Sigmoid colon (tissue), 7 donors: Measurements from ENCODE around the gene ACOT2. TPM values are rescaled to one million over a fixed set of nuclear protein-coding genes. Genes with fewer than 3 reads are reported as not detected.
A peak's percentile ranks its signal among the peaks of the same experiment; 100 is the strongest.

Experiments
- DNase-seq: peaks from one replicate; pipeline ENCODE4 v3.0.0-alpha.2; 2019
- H3K27ac ChIP-seq, 4 donors: fragments of 200-600 bp; sonication (generic); one replicate each; pipeline ENCODE4 v1.5.1; 2016 to 2019; ENCODE audit warnings: mild to moderate bottlenecking in 1 of 4
- H3K27me3 ChIP-seq, 3 donors: fragments of 200-600 bp; sonication (generic); one replicate each; pipeline ENCODE4 v1.5.1; 2019; ENCODE audit warnings: mild to moderate bottlenecking in 1 of 3
- H3K36me3 ChIP-seq, 4 donors: fragments of 200-600 bp; sonication (generic); one replicate each; pipeline ENCODE4 v1.5.1; 2016 to 2019
- H3K4me1 ChIP-seq, 4 donors: fragments of 200-600 bp; sonication (generic); one replicate each; pipeline ENCODE4 v1.5.1; 2017 to 2019
- H3K4me3 ChIP-seq, 4 donors: fragments of 200-600 bp; sonication (generic); one replicate each; pipeline ENCODE4 v1.5.1; 2017 to 2019; ENCODE audit warnings: mild to moderate bottlenecking in 2 of 4, moderate library complexity in 1 of 4
- H3K9me3 ChIP-seq, 4 donors: fragments of 200-600 bp in 3 of 4; sonication (generic) in 3 of 4; one replicate each; pipeline versions ENCODE4 v1.5.1 to v1.6.1; 2013 to 2019
- EP300 ChIP-seq, 4 donors: sonication (generic); formaldehyde crosslinking; IDR thresholded peaks; one replicate each; pipeline ENCODE4 v1.6.1; 2017; ENCODE audit warnings: antibody characterized with exemption in 4 of 4
- POLR2A ChIP-seq, 2 donors: fragments of 450-650 bp; IDR thresholded peaks; one replicate each; pipeline ENCODE4 v1.6.1; 2016; ENCODE audit warnings: antibody characterized with exemption in 2 of 2, mild to moderate bottlenecking in 2 of 2, moderate library complexity in 2 of 2
- POLR2AphosphoS5 ChIP-seq, 4 donors: sonication (generic); formaldehyde crosslinking; IDR thresholded peaks; one replicate each; pipeline ENCODE4 v1.6.1; 2017; ENCODE audit warnings: antibody characterized with exemption in 4 of 4
- WGBS, 2 donors: extraction: QIAGEN DNeasy Blood & Tissue Kit; methylation state at CpG; one replicate each; pipeline ENCODE4 v1.1.7; 2013; 5-methylcytosine and 5-hydroxymethylcytosine counted together
- intact Hi-C: fragments of 100-400 bp; cut with DNase I; formaldehyde crosslinking; loops from one replicate; pipeline ENCODE4 v1.15.1; 2023
- polyA plus RNA-seq, 3 donors: library from polyadenylated mRNA; stranded (reverse); fragments of 200-250 nt; gene quantifications; one replicate each; pipeline ENCODE4 v1.2.3, GENCODE V29; 2013
- total RNA-seq, 4 donors: library from RNA; depleted of rRNA; stranded (reverse); fragments of >200 nt; gene quantifications; one replicate each; pipeline ENCODE4 v1.1.0, GENCODE V29; 2016
- TF ChIP-seq, protein P1 (sequence below), 4 experiments: fragments of 450-650 bp in 3 of 4; fragments of 200-600 bp in 1 of 4; IDR thresholded peaks; one replicate each; pipeline ENCODE4 v1.5.1; 2016 to 2019; ENCODE audit warnings: antibody characterized with exemption in 4 of 4, mild to moderate bottlenecking in 3 of 4, moderate library complexity in 2 of 4
- donor health status: healthy with polysubstance abuse.
- donor health status: Bipolar disorder and iron deficiency.
- donor health status: healthy.

Gene ACOT2
- total and polyA plus RNA-seq, 7 donors: 19.2 to 125 (median 44.7) TPM

DNA sequence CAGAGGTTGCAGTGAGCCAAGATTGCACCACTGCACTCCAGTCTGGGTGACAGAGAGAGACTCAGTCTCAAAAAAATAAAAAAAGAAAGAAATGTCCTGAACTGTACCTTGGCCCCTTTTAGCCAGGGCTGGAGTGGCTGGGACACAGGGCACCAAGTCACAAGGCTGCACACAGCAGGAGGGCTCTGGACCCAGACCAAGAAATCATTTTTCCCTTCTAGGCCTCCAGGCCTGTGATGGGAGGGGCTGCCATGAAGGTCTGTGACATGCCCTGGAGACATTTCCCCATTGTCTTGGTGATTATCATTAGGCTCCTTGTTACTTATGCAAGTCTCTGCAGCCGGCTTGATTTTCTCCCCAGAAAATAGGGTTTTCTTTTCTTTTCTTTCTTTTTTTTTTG lies 38.2 kb downstream of the ACOT2 start:
- Histone ChIP-seq H3K9me3 (no peaks in the 10 kb centered on the region), H3K36me3 (no peaks in the 10 kb centered on the region), H3K4me3 (no peak overlapping the region), H3K27ac (no peak overlapping the region), H3K4me1 (peaks cover 0 to 5% (median 0%) of the 10 kb centered on the region in 4 donors), H3K27me3 (no peaks in the 10 kb centered on the region)
- DNase-seq: no peak
- TF ChIP-seq POLR2AphosphoS5 (IDR thresholded peaks at IDR 0.05): no peak
- TF ChIP-seq, protein P1, sequence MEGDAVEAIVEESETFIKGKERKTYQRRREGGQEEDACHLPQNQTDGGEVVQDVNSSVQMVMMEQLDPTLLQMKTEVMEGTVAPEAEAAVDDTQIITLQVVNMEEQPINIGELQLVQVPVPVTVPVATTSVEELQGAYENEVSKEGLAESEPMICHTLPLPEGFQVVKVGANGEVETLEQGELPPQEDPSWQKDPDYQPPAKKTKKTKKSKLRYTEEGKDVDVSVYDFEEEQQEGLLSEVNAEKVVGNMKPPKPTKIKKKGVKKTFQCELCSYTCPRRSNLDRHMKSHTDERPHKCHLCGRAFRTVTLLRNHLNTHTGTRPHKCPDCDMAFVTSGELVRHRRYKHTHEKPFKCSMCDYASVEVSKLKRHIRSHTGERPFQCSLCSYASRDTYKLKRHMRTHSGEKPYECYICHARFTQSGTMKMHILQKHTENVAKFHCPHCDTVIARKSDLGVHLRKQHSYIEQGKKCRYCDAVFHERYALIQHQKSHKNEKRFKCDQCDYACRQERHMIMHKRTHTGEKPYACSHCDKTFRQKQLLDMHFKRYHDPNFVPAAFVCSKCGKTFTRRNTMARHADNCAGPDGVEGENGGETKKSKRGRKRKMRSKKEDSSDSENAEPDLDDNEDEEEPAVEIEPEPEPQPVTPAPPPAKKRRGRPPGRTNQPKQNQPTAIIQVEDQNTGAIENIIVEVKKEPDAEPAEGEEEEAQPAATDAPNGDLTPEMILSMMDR (IDR thresholded peaks at IDR 0.05): no peak
- TF ChIP-seq EP300 (IDR thresholded peaks at IDR 0.05): no peak
- no peak for TF ChIP-seq POLR2A (IDR thresholded peaks at IDR 0.05)
- intact Hi-C loops: no loop called here
- 95 to 98% methylated on average over 1 of the region's 1 CpG for WGBS, 2 donors

DNA sequence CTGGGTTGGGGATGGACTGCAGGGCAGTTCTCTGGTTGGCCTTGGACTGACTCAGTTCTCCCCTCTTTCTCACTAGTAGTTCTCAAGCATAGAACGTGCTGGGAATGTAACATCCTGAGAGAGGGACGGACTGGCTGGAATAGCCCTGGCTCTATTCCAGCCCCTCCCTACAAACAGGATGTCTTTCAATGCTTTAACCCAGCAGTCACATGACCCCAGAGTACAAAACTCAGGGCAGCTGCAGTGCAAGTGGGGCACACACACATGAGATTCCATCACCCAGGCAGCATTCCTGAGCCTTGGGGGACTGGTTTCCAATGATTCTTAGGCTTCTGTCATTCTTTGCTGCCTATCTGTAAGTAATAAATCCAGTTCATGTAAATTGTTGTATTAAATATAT lies 41.7 kb downstream of the ACOT2 start:
- intact Hi-C loops: no loop called here
- no peak overlapping the region for H3K4me3 ChIP-seq
- H3K4me1 ChIP-seq: peaks cover 0 to 11% (median 3%) of the 10 kb centered on the region in 4 donors
- H3K27ac ChIP-seq: no peak overlapping the region
- 13 to 67% methylated on average over 2 of the region's 2 CpGs for WGBS, 2 donors
- H3K36me3 ChIP-seq: no peaks in the 10 kb centered on the region
- DNase-seq: no peak
- no peak for TF ChIP-seq EP300 (IDR thresholded peaks at IDR 0.05)
- TF ChIP-seq, protein P1 (IDR thresholded peaks at IDR 0.05): no peak
- no peak for TF ChIP-seq POLR2AphosphoS5 (IDR thresholded peaks at IDR 0.05)
- TF ChIP-seq POLR2A (IDR thresholded peaks at IDR 0.05): no peak
- no peaks in the 10 kb centered on the region for H3K9me3 ChIP-seq
- H3K27me3 ChIP-seq: no peaks in the 10 kb centered on the region

DNA sequence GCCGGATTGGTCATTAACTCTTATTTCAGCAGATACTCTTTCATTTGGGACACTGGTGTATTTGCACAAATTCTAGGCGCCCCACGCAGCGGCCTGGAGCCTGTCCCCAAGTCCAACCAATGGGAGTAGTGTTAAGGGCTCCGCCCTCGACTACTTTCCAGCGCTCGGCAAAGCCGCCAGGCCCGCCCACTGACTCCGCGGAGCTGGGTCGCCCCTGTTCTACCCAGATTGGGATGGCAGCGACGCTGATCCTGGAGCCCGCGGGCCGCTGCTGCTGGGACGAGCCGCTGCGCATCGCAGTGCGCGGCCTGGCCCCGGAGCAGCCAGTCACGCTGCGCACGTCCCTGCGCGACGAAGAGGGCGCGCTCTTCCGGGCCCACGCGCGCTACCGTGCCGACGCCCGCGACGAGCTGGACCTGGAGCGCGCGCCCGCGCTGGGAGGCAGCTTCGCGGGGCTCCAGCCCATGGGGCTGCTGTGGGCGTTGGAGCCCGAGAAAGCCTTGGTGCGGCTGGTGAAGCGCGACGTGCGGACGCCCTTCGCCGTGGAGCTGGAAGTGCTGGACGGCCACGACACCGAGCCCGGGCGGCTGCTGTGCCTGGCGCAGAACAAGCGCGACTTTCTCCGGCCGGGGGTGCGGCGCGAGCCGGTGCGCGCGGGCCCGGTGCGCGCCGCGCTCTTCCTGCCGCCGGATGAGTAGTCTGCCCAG lies 43.5 kb downstream of the ACOT2 start, which contains the start of gene ACOT6:
TSS of gene ACOT6 (plus strand) at position 179 of the 707 bp plus-strand sequence. CDS start at position 234, 55 bp downstream.
- Histone ChIP-seq H3K36me3 (no peaks in the 10 kb centered on the region), H3K27ac (peak within 1 kb of the TSS; percentile 83 to 88 (median 86)), H3K4me3 (peak within 1 kb of the TSS; percentile 48 to 69 (median 68)), H3K27me3 (no peaks in the 10 kb centered on the region), H3K4me1 (peaks cover 0 to 11% (median 3%) of the 10 kb centered on the region in 4 donors), H3K9me3 (no peaks in the 10 kb centered on the region)
- 0% methylated on average over 84 of the region's 84 CpGs for WGBS, 2 donors
- DNase-seq: peak; percentile 87
- intact Hi-C loops: no loop called here
- TF ChIP-seq POLR2AphosphoS5 (IDR thresholded peaks at IDR 0.05): peak in 2 of 4 donors; percentile 20 to 35
- TF ChIP-seq EP300 (IDR thresholded peaks at IDR 0.05): no peak
- TF ChIP-seq POLR2A (IDR thresholded peaks at IDR 0.05): no peak
- TF ChIP-seq, protein P1 (IDR thresholded peaks at IDR 0.05): no peak

DNA sequence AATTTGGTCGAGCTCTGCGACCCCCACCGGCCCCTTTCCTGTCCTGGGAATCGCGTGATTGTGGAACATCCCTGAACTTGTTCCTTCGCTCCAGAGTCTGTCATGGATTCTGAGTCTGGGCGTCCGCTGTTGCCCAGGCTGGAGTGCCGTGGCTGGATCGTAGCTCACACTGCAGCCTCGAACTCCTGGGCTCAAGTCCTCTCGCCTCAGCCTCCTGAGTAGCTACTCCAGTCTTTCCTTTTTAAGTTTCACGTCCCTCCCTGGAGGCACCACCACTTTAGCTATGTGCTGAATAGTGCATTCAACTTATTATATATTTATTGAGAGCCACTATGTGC lies 44.0 kb downstream of the ACOT2 start:
- DNase-seq: no peak

More for the DNA sequence above, 44.0 kb downstream of the ACOT2 start:
- TF ChIP-seq, protein P1 (IDR thresholded peaks at IDR 0.05): no peak
- TF ChIP-seq POLR2A (IDR thresholded peaks at IDR 0.05) (no peak), EP300 (IDR thresholded peaks at IDR 0.05) (no peak)
- peak overlapping the region; percentile 48 to 69 (median 68) for H3K4me3 ChIP-seq
- no peaks in the 10 kb centered on the region for H3K36me3 ChIP-seq
- H3K27me3 ChIP-seq: no peaks in the 10 kb centered on the region
- 2 to 5% methylated on average over 13 of the region's 13 CpGs for WGBS, 2 donors
- peaks cover 0 to 11% (median 3%) of the 10 kb centered on the region in 4 donors for H3K4me1 ChIP-seq
- intact Hi-C loops: no loop called here
- peak overlapping the region; percentile 83 to 88 (median 86) for H3K27ac ChIP-seq
- no peaks in the 10 kb centered on the region for H3K9me3 ChIP-seq
